B cell (primary cell): ENCODE results near the gene UNC93B1. TPM values are rescaled to one million over a fixed set of nuclear protein-coding genes. Genes with fewer than 3 reads are reported as not detected.
"Not testable (repeated sequence)": the region's sequence is repeated elsewhere in the genome, so short reads cannot be mapped to it uniquely, and the experiment has no call there.

Experiments
- ATAC-seq: fragments of 200-7000 bp; cut with Tn5 transposase; one replicate; pipeline ENCODE4 v1.10.0; 2021; ENCODE audit warnings: low read depth, mild to moderate bottlenecking, moderate number of reproducible peaks, moderate library complexity
- CTCF ChIA-PET: fragments of 350-600 bp; sonication (Branson Sonifier 250); formaldehyde crosslinking; loops from one replicate; lab custom pipeline; 2021; ENCODE audit warnings: antibody characterized with exemption, inconsistent platforms; lab: Charles Lee
- POLR2A ChIA-PET: fragments of 350-600 bp; sonication (Branson Sonifier 250); formaldehyde crosslinking; loops from one replicate; lab custom pipeline; 2021; ENCODE audit warnings: antibody characterized with exemption; lab: Charles Lee
- DNase-seq: peaks from one replicate; pipeline ENCODE4 v3.0.0; 2013
- H2AFZ ChIP-seq: 2 replicates; pipeline ENCODE4 v1.6.1; 2012; ENCODE audit warnings: mild to moderate bottlenecking, low read depth, low read length; ENCODE audit not compliant: insufficient read depth, poor library complexity, severe bottlenecking
- H3K27ac ChIP-seq, 2 donors: 1 replicate in 1 of 2; 2 replicates in 1 of 2; pipeline ENCODE4 v1.5.1; 2012 to 2013; ENCODE audit warnings: low read length in 2 of 2, mild to moderate bottlenecking in 2 of 2, moderate library complexity in 1 of 2
- H3K27me3 ChIP-seq, 4 experiments: fragments of 200-600 bp in 1 of 4; sonication (generic) in 1 of 4; replicated peaks in 1 of 4; 1 replicate in 2 of 4; 2 replicates in 2 of 4; pipeline versions ENCODE4 v1.6.1 to v1.7.0; 2013 to 2016; ENCODE audit warnings: low read length in 3 of 4, mild to moderate bottlenecking in 2 of 4, mixed read lengths in 1 of 4, moderate library complexity in 1 of 4; ENCODE audit not compliant: insufficient read depth in 4 of 4, control insufficient read depth in 3 of 4; ENCODE audit errors: control extremely low read depth in 1 of 4
- H3K36me3 ChIP-seq, 2 experiments: replicated peaks in 1 of 2; 1 replicate in 1 of 2; 2 replicates in 1 of 2; pipeline versions ENCODE4 v1.6.1 to v1.7.1; 2013; ENCODE audit warnings: low read length in 1 of 2; ENCODE audit not compliant: insufficient read depth in 2 of 2, control insufficient read depth in 1 of 2; ENCODE audit errors: control extremely low read depth in 1 of 2, extremely low read depth in 1 of 2
- H3K4me1 ChIP-seq, 2 donors: fragments of 200-600 bp in 1 of 2; sonication (generic) in 1 of 2; 1 replicate in 1 of 2; 2 replicates in 1 of 2; pipeline versions ENCODE4 v1.5.1 to v1.6.1; 2013 to 2017; ENCODE audit warnings: low read length in 2 of 2; ENCODE audit not compliant: control insufficient read depth in 2 of 2, insufficient read depth in 2 of 2
- H3K4me2 ChIP-seq: replicated peaks from 2 replicates; pipeline ENCODE3; 2012; ENCODE audit warnings: mild to moderate bottlenecking, low read depth, low read length; ENCODE audit not compliant: poor library complexity, severe bottlenecking
- H3K4me3 ChIP-seq, 5 experiments: fragments of 200-600 bp in 1 of 5; sonication (generic) in 1 of 5; 1 replicate in 3 of 5; 2 replicates in 2 of 5; pipeline versions ENCODE4 v1.5.1 to v1.7.0; 2011 to 2016; ENCODE audit warnings: low read length in 4 of 5, mild to moderate bottlenecking in 4 of 5, low read depth in 2 of 5, control low read depth in 1 of 5, moderate library complexity in 1 of 5; ENCODE audit not compliant: insufficient read depth in 1 of 5; ENCODE audit errors: control extremely low read depth in 1 of 5, extremely low read depth in 1 of 5
- H3K79me2 ChIP-seq: fragments of 200-600 bp; sonication (generic); one replicate; pipeline ENCODE4 v1.6.0; 2016; ENCODE audit warnings: low read length; ENCODE audit not compliant: control insufficient read depth, insufficient read depth
- H3K9ac ChIP-seq: fragments of 200-600 bp; sonication (generic); 2 replicates; pipeline ENCODE4 v1.6.1; 2017; ENCODE audit warnings: mild to moderate bottlenecking, low read length, moderate library complexity
- H3K9me3 ChIP-seq, 3 donors: one replicate each; pipeline versions ENCODE4 v1.6.1 to v1.7.1; 2013; ENCODE audit warnings: low read length in 2 of 3; ENCODE audit not compliant: control insufficient read depth in 2 of 3, insufficient read depth in 1 of 3; ENCODE audit errors: control extremely low read depth in 1 of 3
- H4K20me1 ChIP-seq: 2 replicates; pipeline ENCODE4 v1.6.0; 2012; ENCODE audit warnings: mild to moderate bottlenecking, low read length; ENCODE audit not compliant: insufficient read depth, control insufficient read depth, poor library complexity, severe bottlenecking
- H3K27ac Mint-ChIP-seq: one replicate; pipeline ENCODE4 v1.8.0; 2021; ENCODE audit warnings: mixed read lengths
- H3K27me3 Mint-ChIP-seq: one replicate; pipeline ENCODE4 v1.8.0; 2021; ENCODE audit warnings: mixed read lengths
- H3K4me1 Mint-ChIP-seq: one replicate; pipeline ENCODE4 v1.8.0; 2021; ENCODE audit warnings: mixed read lengths
- H3K4me3 Mint-ChIP-seq: one replicate; pipeline ENCODE4 v1.8.0; 2021; ENCODE audit warnings: mixed read lengths
- H3K9me3 Mint-ChIP-seq: one replicate; pipeline ENCODE4 v1.8.0; 2022; ENCODE audit warnings: mixed read lengths; ENCODE audit not compliant: insufficient read depth
- WGBS: methylation state at CpG from one replicate; pipeline ENCODE4 v1.1.5; 2013; ENCODE audit warnings: missing lambda C conversion rate; ENCODE audit not compliant: insufficient coverage; 5-methylcytosine and 5-hydroxymethylcytosine counted together
- intact Hi-C: fragments of 100-400 bp; cut with micrococcal nuclease; formaldehyde crosslinking; loops from one replicate; pipeline ENCODE4 v1.10.0; 2022
- polyA plus RNA-seq: library from polyadenylated mRNA; depleted of rRNA; stranded (reverse); fragments of >200 nt; gene quantifications from 2 replicates; pipeline ENCODE4 v1.2.3, GENCODE V29; 2012
- total RNA-seq, 2 donors: library from RNA; stranded (reverse); fragments of 120-200 nt in 1 of 2; gene quantifications; 1 replicate in 1 of 2; 2 replicates in 1 of 2; pipeline versions ENCODE4 v1.2.3 to v1.2.4, GENCODE V29; 2013 to 2022

UNC93B1 gene
- total and polyA plus RNA-seq, 2 donors (not counting 1 experiment from before 2014, with no cell fraction given) = 114 to 308 TPM

DNA sequence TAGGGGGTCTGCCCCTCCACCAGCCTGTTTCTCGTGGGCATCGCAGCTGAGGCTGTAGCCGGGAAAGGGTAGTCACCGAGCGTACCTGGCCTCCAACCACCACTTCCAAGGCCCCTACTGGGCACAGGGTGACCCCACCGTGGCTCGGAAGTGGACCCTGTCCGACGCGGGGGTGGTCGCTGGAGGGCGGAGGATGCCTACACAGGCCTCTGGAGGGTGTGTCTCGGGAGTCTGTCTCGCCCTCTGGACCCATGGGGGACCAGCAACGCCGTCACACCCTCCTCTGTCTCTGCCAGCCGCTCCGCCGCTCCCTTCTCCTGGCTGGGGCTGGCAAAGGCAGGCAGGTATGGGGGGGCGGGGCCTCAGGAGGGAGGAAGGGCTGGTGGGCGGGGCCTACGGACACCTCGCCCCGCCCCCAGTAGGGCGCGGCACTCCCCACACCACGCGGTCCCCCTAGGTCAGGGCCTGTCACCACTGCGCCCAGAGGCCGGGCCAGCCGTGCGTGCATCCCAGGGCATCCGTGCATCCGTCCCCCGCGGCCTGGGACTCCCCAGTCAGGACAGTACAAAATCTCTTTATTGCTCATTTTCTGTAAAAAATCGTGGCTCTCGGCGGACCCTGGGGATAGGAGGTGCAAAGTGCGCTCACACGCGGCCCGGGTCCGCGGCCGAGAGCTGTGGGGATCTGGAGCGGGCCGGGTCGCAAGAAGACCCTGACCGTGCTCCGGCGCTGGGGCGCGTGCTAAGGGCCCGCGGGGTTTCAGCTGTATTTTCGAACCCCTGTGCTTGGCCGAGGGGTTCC is 13.2 kb downstream of the UNC93B1 start:
- Histone ChIP-seq H3K4me1 (peaks cover 7 to 21% of the 10 kb centered on the region in 2 donors), H4K20me1 (peaks cover 19% of the 10 kb centered on the region)
- H3K4me2 ChIP-seq, H3K27me3 Mint-ChIP-seq, H2AFZ ChIP-seq, H3K27ac Mint-ChIP-seq, H3K27me3 ChIP-seq, H3K9ac ChIP-seq, H3K27ac ChIP-seq, H3K4me3 ChIP-seq, H3K9me3 Mint-ChIP-seq, H3K79me2 ChIP-seq, CTCF ChIA-PET, H3K36me3 ChIP-seq, H3K4me3 Mint-ChIP-seq, intact Hi-C loops, H3K9me3 ChIP-seq, POLR2A ChIA-PET: not testable (repeated sequence)
- DNase-seq (peak; percentile 51), ATAC-seq (peak; percentile 56)
- WGBS = 60% methylated on average over 45 of the region's 58 CpGs
- H3K4me1 Mint-ChIP-seq = peaks cover 18% of the 10 kb centered on the region

DNA sequence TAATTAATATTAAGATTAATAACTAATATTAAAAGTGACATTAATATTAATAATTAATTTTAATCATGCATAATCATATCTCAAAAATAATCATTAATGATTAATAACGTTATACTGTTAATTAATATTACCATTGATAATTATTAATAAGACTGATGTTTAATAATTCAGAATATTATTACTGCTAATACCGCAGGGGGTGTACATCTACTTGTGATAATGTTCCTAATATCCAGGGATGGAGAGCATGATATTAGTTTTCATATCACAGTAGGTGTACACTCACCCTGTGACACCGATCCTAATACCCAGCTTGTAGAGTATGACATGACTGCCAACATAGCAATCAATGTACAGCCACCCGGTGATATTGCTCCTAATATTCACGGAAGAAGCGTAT is 18.6 kb downstream of the UNC93B1 start:
- H4K20me1 ChIP-seq, H3K79me2 ChIP-seq, H3K36me3 ChIP-seq, H3K4me1 ChIP-seq, DNase-seq, H3K27ac Mint-ChIP-seq, H3K27ac ChIP-seq, H3K9me3 Mint-ChIP-seq, intact Hi-C loops, H3K27me3 Mint-ChIP-seq, POLR2A ChIA-PET, CTCF ChIA-PET, H3K27me3 ChIP-seq, H3K4me3 ChIP-seq, ATAC-seq, H3K4me3 Mint-ChIP-seq, H3K9ac ChIP-seq, H3K9me3 ChIP-seq, H3K4me1 Mint-ChIP-seq, H2AFZ ChIP-seq, H3K4me2 ChIP-seq: not testable (repeated sequence)
- WGBS = no CpG with 5 or more reads among the region's 6 CpGs
